Measurements from ENCODE around the gene PYGO1. TPM values are rescaled to one million over a fixed set of nuclear protein-coding genes. Genes with fewer than 3 reads are reported as not detected.

The PYGO1 gene
- total RNA-seq, 1 experiment from 2014 or later, result 8.9 TPM

DNA sequence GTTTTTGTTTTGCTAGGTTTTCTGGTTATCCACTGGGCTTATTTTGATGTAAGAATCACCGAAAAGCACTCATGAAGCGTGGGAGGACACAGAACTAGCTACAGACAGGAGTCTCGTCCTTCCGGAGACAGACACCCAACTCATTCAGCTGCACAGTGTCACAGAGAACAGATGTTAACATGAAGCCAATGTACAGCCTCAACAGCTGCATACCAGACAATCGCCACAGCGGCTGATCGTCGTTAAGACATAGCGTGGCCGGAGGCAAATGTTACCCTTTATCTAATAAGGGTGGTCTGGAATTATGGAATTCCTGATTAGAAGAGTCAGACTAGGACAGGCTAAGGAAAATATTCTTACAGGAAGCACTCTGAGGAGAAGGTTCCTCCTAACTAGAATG, 1.1 kb upstream of the PYGO1 start:
- no peak for DNase-seq
- no peak overlapping the region for H3K4me3 Mint-ChIP-seq (ENCODE audit: unreplicated experiment)
- TF ChIP-seq, protein P1, sequence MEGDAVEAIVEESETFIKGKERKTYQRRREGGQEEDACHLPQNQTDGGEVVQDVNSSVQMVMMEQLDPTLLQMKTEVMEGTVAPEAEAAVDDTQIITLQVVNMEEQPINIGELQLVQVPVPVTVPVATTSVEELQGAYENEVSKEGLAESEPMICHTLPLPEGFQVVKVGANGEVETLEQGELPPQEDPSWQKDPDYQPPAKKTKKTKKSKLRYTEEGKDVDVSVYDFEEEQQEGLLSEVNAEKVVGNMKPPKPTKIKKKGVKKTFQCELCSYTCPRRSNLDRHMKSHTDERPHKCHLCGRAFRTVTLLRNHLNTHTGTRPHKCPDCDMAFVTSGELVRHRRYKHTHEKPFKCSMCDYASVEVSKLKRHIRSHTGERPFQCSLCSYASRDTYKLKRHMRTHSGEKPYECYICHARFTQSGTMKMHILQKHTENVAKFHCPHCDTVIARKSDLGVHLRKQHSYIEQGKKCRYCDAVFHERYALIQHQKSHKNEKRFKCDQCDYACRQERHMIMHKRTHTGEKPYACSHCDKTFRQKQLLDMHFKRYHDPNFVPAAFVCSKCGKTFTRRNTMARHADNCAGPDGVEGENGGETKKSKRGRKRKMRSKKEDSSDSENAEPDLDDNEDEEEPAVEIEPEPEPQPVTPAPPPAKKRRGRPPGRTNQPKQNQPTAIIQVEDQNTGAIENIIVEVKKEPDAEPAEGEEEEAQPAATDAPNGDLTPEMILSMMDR (IDR thresholded peaks at IDR 0.05; ENCODE audit: insufficient read depth in 1 of 2, low read depth in 1 of 2, low read length in 1 of 2, severe bottlenecking in 1 of 2, unreplicated experiment in 1 of 2), result no peak
- ChIA-PET CTCF (no interaction called here), POLR2A (no interaction called here)
- TSS peak; percentile 89 for BruUV-seq (replicated peaks)
- H3K9me3 ChIP-seq, result no peaks in the 10 kb centered on the region
- no peaks in the 10 kb centered on the region for H3K27me3 Mint-ChIP-seq (ENCODE audit: insufficient read depth, unreplicated experiment)
- peak overlapping the region; percentile 56 for H3K27ac Mint-ChIP-seq (ENCODE audit: unreplicated experiment)
- H3K36me3 ChIP-seq (ENCODE audit: control insufficient read depth, insufficient read depth, low read length), result no peaks in the 10 kb centered on the region
- peaks cover 5% of the 10 kb centered on the region for H3K4me1 Mint-ChIP-seq (ENCODE audit: low read depth, unreplicated experiment)
- no peaks in the 10 kb centered on the region for H3K36me3 Mint-ChIP-seq (ENCODE audit: insufficient read depth, unreplicated experiment)
- intact Hi-C loops (cut with micrococcal nuclease; ENCODE audit: unreplicated experiment), result loop anchor here (5.0 kb wide), 1 partner anchor 62 kb away; no protein-coding TSS in a partner anchor
- H3K9me3 Mint-ChIP-seq (ENCODE audit: unreplicated experiment), result no peaks in the 10 kb centered on the region
- no peaks in the 10 kb centered on the region for H3K4me1 ChIP-seq
- H3K4me3 ChIP-seq (ENCODE audit: low read depth, low read length), result no peak overlapping the region
- no peaks in the 10 kb centered on the region for H3K27me3 ChIP-seq (replicated peaks; ENCODE audit: control insufficient read depth, insufficient read depth, low read length)

DNA sequence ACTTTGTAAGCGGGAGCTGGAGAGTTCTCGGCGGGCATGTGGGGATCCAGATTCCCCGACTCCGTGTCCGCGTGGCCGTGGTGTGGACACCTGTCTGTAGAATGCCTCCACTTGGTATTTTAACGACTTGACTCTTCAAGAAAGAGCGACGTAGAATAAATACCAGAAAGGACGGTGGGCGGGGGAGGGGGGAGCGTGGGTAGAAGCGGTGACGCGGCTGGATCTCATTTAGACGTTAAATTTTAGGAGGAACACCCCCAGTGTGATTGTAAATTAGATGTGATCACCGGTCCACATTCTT, 620 bp upstream of the PYGO1 start:
- Histone ChIP-seq H3K9me3 (no peaks in the 10 kb centered on the region), H3K36me3 (ENCODE audit: control insufficient read depth, insufficient read depth, low read length) (no peaks in the 10 kb centered on the region), H3K4me1 (no peaks in the 10 kb centered on the region), H3K4me3 (ENCODE audit: low read depth, low read length) (peak overlapping the region; percentile 67), H3K27me3 (replicated peaks; ENCODE audit: control insufficient read depth, insufficient read depth, low read length) (no peaks in the 10 kb centered on the region)
- Mint-ChIP-seq H3K9me3 (ENCODE audit: unreplicated experiment) (no peaks in the 10 kb centered on the region), H3K36me3 (ENCODE audit: insufficient read depth, unreplicated experiment) (no peaks in the 10 kb centered on the region), H3K4me3 (ENCODE audit: unreplicated experiment) (no peak overlapping the region), H3K27ac (ENCODE audit: unreplicated experiment) (peak overlapping the region; percentile 56), H3K4me1 (ENCODE audit: low read depth, unreplicated experiment) (peaks cover 5% of the 10 kb centered on the region), H3K27me3 (ENCODE audit: insufficient read depth, unreplicated experiment) (peaks cover 1% of the 10 kb centered on the region)
- TF ChIP-seq, protein P1 (IDR thresholded peaks at IDR 0.05; ENCODE audit: insufficient read depth in 1 of 2, low read depth in 1 of 2, low read length in 1 of 2, severe bottlenecking in 1 of 2, unreplicated experiment in 1 of 2), result no peak
- ChIA-PET CTCF (no interaction called here), POLR2A (no interaction called here)
- no TSS peak for BruUV-seq (replicated peaks)
- DNase-seq, result no peak
- intact Hi-C loops (cut with micrococcal nuclease; ENCODE audit: unreplicated experiment), result loop anchor here (5.0 kb wide), 1 partner anchor 61 kb away; no protein-coding TSS in a partner anchor

DNA sequence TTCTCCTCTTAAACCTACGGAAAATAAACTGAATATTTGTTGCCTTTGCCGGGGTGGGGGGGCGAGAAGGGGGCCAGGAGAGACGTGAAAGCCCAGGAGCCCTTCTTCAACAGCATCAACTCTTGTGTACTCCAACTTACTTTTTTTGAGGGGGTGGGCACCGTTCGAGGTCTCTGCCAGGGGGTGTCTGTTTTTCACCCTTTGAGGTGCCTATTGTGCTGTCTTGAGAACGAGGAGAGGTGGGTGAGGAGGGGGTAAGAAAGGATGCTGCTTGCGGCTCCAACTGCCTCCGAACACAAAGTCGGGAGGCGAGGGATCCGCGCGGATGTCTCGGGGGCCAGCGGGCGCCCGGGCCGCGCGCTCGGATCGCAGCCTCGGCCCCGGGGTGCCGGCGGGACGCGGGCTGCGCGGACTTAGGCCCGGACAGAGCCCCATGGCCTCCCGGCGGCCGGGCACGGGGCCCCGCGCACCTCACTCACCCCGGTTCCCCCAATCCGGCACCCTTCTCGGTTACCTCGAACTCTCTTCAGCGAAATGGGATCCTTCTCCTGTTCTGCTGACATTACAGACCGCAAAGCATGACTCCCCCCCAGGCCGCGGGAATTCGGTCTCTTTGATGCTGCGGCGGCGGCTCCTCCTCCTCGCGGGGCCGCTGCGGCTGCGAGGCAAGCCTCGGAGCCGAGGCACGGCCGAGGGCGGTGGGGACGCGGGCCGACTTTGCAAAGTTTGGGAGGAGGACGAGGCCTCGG, 650 bp downstream of the PYGO1 start:
- Histone ChIP-seq H3K36me3 (ENCODE audit: control insufficient read depth, insufficient read depth, low read length) (no peaks in the 10 kb centered on the region), H3K9me3 (no peaks in the 10 kb centered on the region), H3K4me1 (no peaks in the 10 kb centered on the region), H3K27me3 (replicated peaks; ENCODE audit: control insufficient read depth, insufficient read depth, low read length) (no peaks in the 10 kb centered on the region), H3K4me3 (ENCODE audit: low read depth, low read length) (peak overlapping the region; percentile 67)
- Mint-ChIP-seq H3K4me3 (ENCODE audit: unreplicated experiment) (no peak overlapping the region), H3K27ac (ENCODE audit: unreplicated experiment) (peak overlapping the region; percentile 43), H3K36me3 (ENCODE audit: insufficient read depth, unreplicated experiment) (no peaks in the 10 kb centered on the region), H3K9me3 (ENCODE audit: unreplicated experiment) (no peaks in the 10 kb centered on the region), H3K27me3 (ENCODE audit: insufficient read depth, unreplicated experiment) (peaks cover 7% of the 10 kb centered on the region), H3K4me1 (ENCODE audit: low read depth, unreplicated experiment) (peaks cover 11% of the 10 kb centered on the region)
- POLR2A ChIA-PET, result no interaction called here
- CTCF ChIA-PET, result no interaction called here
- peak; percentile 50 to 64 for DNase-seq
- TF ChIP-seq, protein P1 (IDR thresholded peaks at IDR 0.05; ENCODE audit: insufficient read depth in 1 of 2, low read depth in 1 of 2, low read length in 1 of 2, severe bottlenecking in 1 of 2, unreplicated experiment in 1 of 2), result no peak
- intact Hi-C loops (cut with micrococcal nuclease; ENCODE audit: unreplicated experiment), result loop anchor here (5.0 kb wide), 1 partner anchor 60 kb away; no protein-coding TSS in a partner anchor
- no TSS peak for BruUV-seq (replicated peaks)
